ENCODE data around the gene ROR2.

DNA sequence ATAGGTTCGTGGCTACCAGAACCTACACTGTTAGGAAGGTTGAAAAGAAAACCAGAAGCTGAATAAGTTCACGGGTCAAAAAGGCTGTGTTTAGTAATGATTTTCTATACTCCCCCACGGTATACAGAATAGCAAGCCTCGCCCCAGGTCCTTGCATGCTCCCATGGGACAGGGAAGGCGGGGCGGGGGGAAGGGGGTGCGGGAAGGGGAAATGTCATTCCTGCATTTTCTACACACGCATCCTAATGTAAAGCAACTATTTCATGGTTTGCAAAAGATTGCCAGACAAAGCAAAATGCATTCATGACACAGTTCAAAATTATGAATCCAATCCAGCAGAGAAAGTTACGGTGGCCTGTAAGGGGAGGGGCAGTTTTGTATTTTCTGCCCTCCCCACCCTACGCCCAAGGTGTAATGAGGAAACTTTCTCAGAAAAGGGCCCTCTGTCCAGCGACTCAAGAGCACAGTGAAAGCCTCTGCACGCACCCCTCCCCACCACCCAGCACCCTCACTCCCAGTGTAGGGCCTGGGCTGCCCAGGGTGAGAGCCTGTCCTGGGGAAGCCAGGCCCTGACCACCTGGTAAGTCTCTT is 105.2 kb downstream of the ROR2 start:
- TF ChIP-seq POLR2AphosphoS5 (IDR thresholded peaks at IDR 0.05; ENCODE audit: borderline replicate concordance, low read depth, low read length) (0 out of 2 replicates have a peak, but pooled peaks have one; percentile 22), EZH2 (IDR thresholded peaks at IDR 0.05) (no peak)

Measured in SK-N-MC (cell line).